ENCODE measurements around the gene KCNIP1. TPM values are rescaled to one million over a fixed set of nuclear protein-coding genes. Genes with fewer than 3 reads are reported as not detected.

The KCNIP1 gene
- total RNA-seq, 2 donors from 2014 or later, result not detected

- no peak overlapping the region for H3K27ac Mint-ChIP-seq
- H3K27me3 Mint-ChIP-seq, result peaks cover 77% of the 10 kb centered on the region
- ATAC-seq (no peak), DNase-seq (no peak)
- H3K4me1 Mint-ChIP-seq, result peaks cover 2% of the 10 kb centered on the region
- no peaks in the 10 kb centered on the region for H3K36me3 Mint-ChIP-seq (ENCODE audit: low read depth)
- H3K4me3 Mint-ChIP-seq, result no peak overlapping the region
- no peaks in the 10 kb centered on the region for H3K9me3 ChIP-seq (ENCODE audit: control insufficient read depth, low read length, poor library complexity, severe bottlenecking)
These were observed 921 bp downstream of the KCNIP1 start for GRCh38 chr5:170504616-170505266.

GRCh38 chr5:170508036-170508435, 4.2 kb downstream of the KCNIP1 start:
- Mint-ChIP-seq H3K4me3 (no peak overlapping the region), H3K36me3 (ENCODE audit: low read depth) (no peaks in the 10 kb centered on the region)

GRCh38 chr5:170508660-170509347, 5.0 kb downstream of the KCNIP1 start:
- ATAC-seq, result no peak
- Mint-ChIP-seq H3K36me3 (ENCODE audit: low read depth) (no peaks in the 10 kb centered on the region), H3K4me3 (no peak overlapping the region)

More at GRCh38 chr5:170508036-170508435, 4.2 kb downstream of the KCNIP1 start:
- no peaks in the 10 kb centered on the region for H3K9me3 ChIP-seq (ENCODE audit: control insufficient read depth, low read length, poor library complexity, severe bottlenecking)
- ATAC-seq (no peak), DNase-seq (no peak)
- Mint-ChIP-seq H3K4me1 (no peaks in the 10 kb centered on the region), H3K27me3 (peaks cover 66% of the 10 kb centered on the region), H3K27ac (no peak overlapping the region)

GRCh38 chr5:170509348-170509660, 5.5 kb downstream of the KCNIP1 start:
- no peaks in the 10 kb centered on the region for H3K36me3 Mint-ChIP-seq (ENCODE audit: low read depth)
- no peak overlapping the region for H3K27ac Mint-ChIP-seq
- no peaks in the 10 kb centered on the region for H3K4me1 Mint-ChIP-seq
- ATAC-seq, result no peak
- H3K27me3 Mint-ChIP-seq, result peaks cover 62% of the 10 kb centered on the region
- DNase-seq, result no peak
- no peaks in the 10 kb centered on the region for H3K9me3 ChIP-seq (ENCODE audit: control insufficient read depth, low read length, poor library complexity, severe bottlenecking)
- no peak overlapping the region for H3K4me3 Mint-ChIP-seq

More at GRCh38 chr5:170508660-170509347, 5.0 kb downstream of the KCNIP1 start:
- no peak for DNase-seq
- Mint-ChIP-seq H3K4me1 (no peaks in the 10 kb centered on the region), H3K27ac (no peak overlapping the region), H3K27me3 (peaks cover 62% of the 10 kb centered on the region)
- no peaks in the 10 kb centered on the region for H3K9me3 ChIP-seq (ENCODE audit: control insufficient read depth, low read length, poor library complexity, severe bottlenecking)

- H3K27ac Mint-ChIP-seq, result no peak overlapping the region
- peaks cover 54% of the 10 kb centered on the region for H3K27me3 Mint-ChIP-seq
- H3K9me3 ChIP-seq (ENCODE audit: control insufficient read depth, low read length, poor library complexity, severe bottlenecking), result no peaks in the 10 kb centered on the region
- no peak overlapping the region for H3K4me3 Mint-ChIP-seq
- no peaks in the 10 kb centered on the region for H3K36me3 Mint-ChIP-seq (ENCODE audit: low read depth)
- ATAC-seq (no peak), DNase-seq (no peak)
- no peaks in the 10 kb centered on the region for H3K4me1 Mint-ChIP-seq
These were observed 6.3 kb downstream of the KCNIP1 start for GRCh38 chr5:170510126-170510525.

GRCh38 chr5:170510559-170510958, 6.7 kb downstream of the KCNIP1 start:
- no peaks in the 10 kb centered on the region for H3K9me3 ChIP-seq (ENCODE audit: control insufficient read depth, low read length, poor library complexity, severe bottlenecking)
- Mint-ChIP-seq H3K4me3 (no peak overlapping the region), H3K4me1 (no peaks in the 10 kb centered on the region), H3K27ac (no peak overlapping the region), H3K36me3 (ENCODE audit: low read depth) (no peaks in the 10 kb centered on the region), H3K27me3 (peaks cover 50% of the 10 kb centered on the region)
- ATAC-seq, result no peak
- DNase-seq, result no peak

- Mint-ChIP-seq H3K4me3 (no peak overlapping the region), H3K27me3 (peaks cover 41% of the 10 kb centered on the region), H3K27ac (no peak overlapping the region), H3K4me1 (no peaks in the 10 kb centered on the region), H3K36me3 (ENCODE audit: low read depth) (no peaks in the 10 kb centered on the region)
- no peak for ATAC-seq
- no peaks in the 10 kb centered on the region for H3K9me3 ChIP-seq (ENCODE audit: control insufficient read depth, low read length, poor library complexity, severe bottlenecking)
- DNase-seq, result no peak
These were observed 7.9 kb downstream of the KCNIP1 start for GRCh38 chr5:170511551-170512258.

- H3K4me1 Mint-ChIP-seq, result no peaks in the 10 kb centered on the region
- no peak for DNase-seq
- H3K27me3 Mint-ChIP-seq, result peaks cover 23% of the 10 kb centered on the region
- no peaks in the 10 kb centered on the region for H3K9me3 ChIP-seq (ENCODE audit: control insufficient read depth, low read length, poor library complexity, severe bottlenecking)
- no peaks in the 10 kb centered on the region for H3K36me3 Mint-ChIP-seq (ENCODE audit: low read depth)
- H3K27ac Mint-ChIP-seq, result no peak overlapping the region
- no peak for ATAC-seq
- H3K4me3 Mint-ChIP-seq, result no peak overlapping the region
These were observed 10.2 kb downstream of the KCNIP1 start for GRCh38 chr5:170513856-170514525.

- H3K27me3 Mint-ChIP-seq, result peaks cover 8% of the 10 kb centered on the region
- no peak for ATAC-seq
- H3K27ac Mint-ChIP-seq, result no peak overlapping the region
- no peak overlapping the region for H3K4me3 Mint-ChIP-seq
- DNase-seq, result no peak
- H3K4me1 Mint-ChIP-seq, result no peaks in the 10 kb centered on the region
- no peaks in the 10 kb centered on the region for H3K36me3 Mint-ChIP-seq (ENCODE audit: low read depth)
- H3K9me3 ChIP-seq (ENCODE audit: control insufficient read depth, low read length, poor library complexity, severe bottlenecking), result no peaks in the 10 kb centered on the region
These were observed 13.6 kb downstream of the KCNIP1 start for GRCh38 chr5:170517411-170517810.

GRCh38 chr5:170518277-170518676, 14.5 kb downstream of the KCNIP1 start:
- Mint-ChIP-seq H3K4me3 (no peak overlapping the region), H3K27me3 (peaks cover 12% of the 10 kb centered on the region), H3K36me3 (ENCODE audit: low read depth) (no peaks in the 10 kb centered on the region), H3K4me1 (no peaks in the 10 kb centered on the region), H3K27ac (no peak overlapping the region)
- ATAC-seq (no peak), DNase-seq (no peak)
- no peaks in the 10 kb centered on the region for H3K9me3 ChIP-seq (ENCODE audit: control insufficient read depth, low read length, poor library complexity, severe bottlenecking)

- Mint-ChIP-seq H3K27ac (no peak overlapping the region), H3K4me1 (no peaks in the 10 kb centered on the region), H3K36me3 (ENCODE audit: low read depth) (no peaks in the 10 kb centered on the region), H3K4me3 (no peak overlapping the region), H3K27me3 (peaks cover 22% of the 10 kb centered on the region)
- H3K9me3 ChIP-seq (ENCODE audit: control insufficient read depth, low read length, poor library complexity, severe bottlenecking), result no peaks in the 10 kb centered on the region
- ATAC-seq, result no peak
- DNase-seq, result no peak
These were observed 15.7 kb downstream of the KCNIP1 start for GRCh38 chr5:170519549-170519948.

- Mint-ChIP-seq H3K36me3 (ENCODE audit: low read depth) (no peaks in the 10 kb centered on the region), H3K4me3 (no peak overlapping the region), H3K27ac (no peak overlapping the region), H3K4me1 (no peaks in the 10 kb centered on the region), H3K27me3 (peaks cover 22% of the 10 kb centered on the region)
- ATAC-seq (no peak), DNase-seq (no peak)
- no peaks in the 10 kb centered on the region for H3K9me3 ChIP-seq (ENCODE audit: control insufficient read depth, low read length, poor library complexity, severe bottlenecking)
These were observed 16.6 kb downstream of the KCNIP1 start for GRCh38 chr5:170520372-170520771.

All from T-helper 17 cell (primary cell).